A549 (cell line): Measurements from ENCODE around the gene PHF20. TPM values are rescaled to one million over a fixed set of nuclear protein-coding genes. Genes with fewer than 3 reads are reported as not detected.

Source experiments
- ATAC-seq, 2 experiments: fragments of 200-7000 bp in 1 of 2; fragments of >200 bp in 1 of 2; cut with Nextera tagmentation in 1 of 2; cut with Tn5 transposase in 1 of 2; 3 replicates each; pipeline versions ENCODE4 v1.8.0 to v1.9.1; 2018 to 2020; ENCODE audit warnings: mild to moderate bottlenecking in 1 of 2, moderate library complexity in 1 of 2
- CTCF ChIA-PET: fragments of 300-600 bp; sonication (Branson Sonifier 250); formaldehyde crosslinking; extraction: SDS; loops from one replicate; lab custom pipeline; 2021; ENCODE audit warnings: antibody characterized with exemption, inconsistent platforms; lab: Yijun Ruan, JAX
- POLR2A ChIA-PET: fragments of 350-600 bp; formaldehyde crosslinking; extraction: SDS; loops from one replicate; lab custom pipeline; 2021; ENCODE audit warnings: antibody characterized with exemption, inconsistent platforms; lab: Yijun Ruan, JAX
- DNase-seq, 2 experiments: peaks; one replicate each; pipeline versions ENCODE4 v3.0.0 to v3.0.0-alpha.2; 2011 to 2016; ENCODE audit warnings: low read depth in 1 of 2, low spot score in 1 of 2
- FAIRE-seq: peaks from 2 replicates; lab custom pipeline; 2011; peaks lifted over from hg19 to GRCh38; lab: Jason Lieb, UNC
- H3K27ac ChIP-seq, 2 experiments: fragments of >200 bp; sonication (Bioruptor Twin); formaldehyde crosslinking; 3 replicates each; pipeline ENCODE4 v1.5.1; 2016 to 2017
- H3K4me1 ChIP-seq: fragments of >200 bp; sonication (Bioruptor Twin); formaldehyde crosslinking; 3 replicates; pipeline ENCODE4 v1.6.1; 2016
- H3K4me2 ChIP-seq: fragments of >200 bp; sonication (Bioruptor Twin); formaldehyde crosslinking; 3 replicates; pipeline ENCODE4 v1.6.1; 2016
- H3K4me3 ChIP-seq: fragments of >200 bp; sonication (Bioruptor Twin); formaldehyde crosslinking; 3 replicates; pipeline ENCODE4 v1.5.1; 2016
- H3K9me3 ChIP-seq: fragments of >200 bp; sonication (Bioruptor Twin); formaldehyde crosslinking; 3 replicates; pipeline ENCODE4 v1.6.1; 2016
- CBX2 ChIP-seq: fragments of 200-600 bp; sonication (generic); IDR thresholded peaks from 2 replicates; pipeline ENCODE4 v1.6.1; 2016; ENCODE audit warnings: low read depth, mild to moderate bottlenecking, borderline replicate concordance
- CBX8 ChIP-seq: fragments of 200-600 bp; sonication (generic); IDR thresholded peaks from 2 replicates; pipeline ENCODE4 v1.6.1; 2016
- CHD2 ChIP-seq: fragments of 150-350 bp; IDR thresholded peaks from 2 replicates; pipeline ENCODE4 v1.6.1; 2014; ENCODE audit warnings: low read length; ENCODE audit not compliant: partially characterized antibody
- EHF ChIP-seq: fragments of 250-450 bp; sonication (Bioruptor Pico); IDR thresholded peaks from 2 replicates; pipeline ENCODE4 v1.5.0; 2020; ENCODE audit warnings: mild to moderate bottlenecking
- HOXB5 ChIP-seq: fragments of 250-450 bp; sonication (Bioruptor Pico); IDR thresholded peaks from 2 replicates; pipeline ENCODE4 v1.5.0; 2020; ENCODE audit warnings: mild to moderate bottlenecking, moderate library complexity
- KDM5A ChIP-seq: fragments of 200-600 bp; sonication (generic); IDR thresholded peaks from 2 replicates; pipeline ENCODE4 v1.6.1; 2016; ENCODE audit warnings: antibody characterized with exemption, mild to moderate bottlenecking
- RARB ChIP-seq: fragments of 250-450 bp; sonication (Bioruptor Pico); IDR thresholded peaks from 2 replicates; pipeline ENCODE4 v1.8.0; 2021; ENCODE audit warnings: mild to moderate bottlenecking, moderate library complexity
- TFCP2L1 ChIP-seq: fragments of 250-450 bp; sonication (Bioruptor Pico); IDR thresholded peaks from 2 replicates; pipeline ENCODE4 v1.5.0; 2021; ENCODE audit warnings: mild to moderate bottlenecking
- WGBS: methylation state at CpG from one replicate; pipeline ENCODE4 v1.1.6; 2017; ENCODE audit errors: missing lambda C conversion rate; 5-methylcytosine and 5-hydroxymethylcytosine counted together
- polyA plus RNA-seq, 4 experiments: library from polyadenylated mRNA; depleted of rRNA in 3 of 4; stranded (reverse); fragments of >200 nt; fragmentation: RNase III in 1 of 4; extraction: RNeasy Plus Mini Kit Qiagen cat#74134 plus additional on column Dnase treatment in 1 of 4; gene quantifications; 2 replicates in 3 of 4; 3 replicates in 1 of 4; pipeline ENCODE4 v1.2.3, GENCODE V29; 2011 to 2017
- TF ChIP-seq, protein P1 (sequence below): fragments of 250-450 bp; sonication (Bioruptor Pico); IDR thresholded peaks from 2 replicates; pipeline ENCODE4 v1.5.0; 2021; ENCODE audit warnings: mild to moderate bottlenecking, moderate library complexity, borderline replicate concordance
- TF ChIP-seq, protein P2 (sequence below): fragments of 200-600 bp; sonication (generic); IDR thresholded peaks from 2 replicates; pipeline ENCODE4 v1.6.1; 2016; ENCODE audit warnings: antibody characterized with exemption, mild to moderate bottlenecking, moderate library complexity

Gene PHF20
- polyA plus RNA-seq, 2 of the 4 experiments (the other 2 are of a cell fraction), result 24.0 to 32.8 TPM

DNA sequence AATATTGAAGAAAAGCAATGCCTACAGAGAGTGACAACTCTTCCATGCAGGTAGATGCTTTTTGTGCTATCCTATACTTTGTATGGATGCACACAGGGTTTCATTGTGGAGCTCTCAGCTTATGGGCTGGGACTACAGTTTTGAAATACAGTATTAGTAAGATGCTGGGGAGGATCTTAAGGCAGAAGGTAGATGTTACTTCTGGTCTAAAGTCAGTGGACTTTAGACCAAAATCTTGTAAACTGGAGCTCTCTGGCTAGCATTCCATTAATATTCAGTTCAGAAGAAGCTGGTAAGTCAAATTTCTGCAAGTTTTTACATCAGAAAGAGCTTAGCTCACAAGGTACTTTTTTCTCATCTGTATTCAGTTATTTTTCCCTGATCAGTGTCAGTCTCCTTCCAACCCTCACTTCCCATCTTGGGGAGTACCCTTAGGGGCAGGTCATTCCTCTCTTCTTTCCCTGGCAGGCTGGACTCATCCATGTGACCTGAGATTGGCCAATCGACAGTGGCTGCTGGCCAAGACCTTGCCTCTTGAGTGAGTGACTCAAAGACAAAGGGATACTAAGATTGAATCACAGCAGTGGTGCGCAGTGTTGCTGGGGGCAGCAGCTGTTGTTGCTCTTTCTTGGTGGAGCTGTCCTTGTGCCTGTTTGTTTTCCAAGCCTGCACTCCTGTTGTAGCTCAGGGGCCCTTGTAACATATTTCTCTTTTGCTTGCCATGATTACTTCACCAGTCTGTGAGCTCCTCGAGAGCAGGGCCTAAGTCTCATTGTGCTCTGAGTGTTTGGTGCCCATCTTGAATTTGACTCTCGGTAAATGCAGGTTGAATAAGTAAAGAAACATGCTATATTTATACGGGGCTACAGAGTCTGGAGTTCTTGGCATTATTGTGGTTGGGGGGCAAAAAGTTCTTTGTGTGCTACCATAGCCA is 2.8 kb upstream of the PHF20 start (continued):
- TF ChIP-seq, protein P1, sequence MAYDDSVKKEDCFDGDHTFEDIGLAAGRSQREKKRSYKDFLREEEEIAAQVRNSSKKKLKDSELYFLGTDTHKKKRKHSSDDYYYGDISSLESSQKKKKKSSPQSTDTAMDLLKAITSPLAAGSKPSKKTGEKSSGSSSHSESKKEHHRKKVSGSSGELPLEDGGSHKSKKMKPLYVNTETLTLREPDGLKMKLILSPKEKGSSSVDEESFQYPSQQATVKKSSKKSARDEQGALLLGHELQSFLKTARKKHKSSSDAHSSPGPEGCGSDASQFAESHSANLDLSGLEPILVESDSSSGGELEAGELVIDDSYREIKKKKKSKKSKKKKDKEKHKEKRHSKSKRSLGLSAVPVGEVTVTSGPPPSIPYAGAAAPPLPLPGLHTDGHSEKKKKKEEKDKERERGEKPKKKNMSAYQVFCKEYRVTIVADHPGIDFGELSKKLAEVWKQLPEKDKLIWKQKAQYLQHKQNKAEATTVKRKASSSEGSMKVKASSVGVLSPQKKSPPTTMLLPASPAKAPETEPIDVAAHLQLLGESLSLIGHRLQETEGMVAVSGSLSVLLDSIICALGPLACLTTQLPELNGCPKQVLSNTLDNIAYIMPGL, result no peak
- no peak for TF ChIP-seq TFCP2L1 (CRISPR knock-in tag)
- TF ChIP-seq CHD2, result no peak
- TF ChIP-seq CBX2, result no peak

DNA sequence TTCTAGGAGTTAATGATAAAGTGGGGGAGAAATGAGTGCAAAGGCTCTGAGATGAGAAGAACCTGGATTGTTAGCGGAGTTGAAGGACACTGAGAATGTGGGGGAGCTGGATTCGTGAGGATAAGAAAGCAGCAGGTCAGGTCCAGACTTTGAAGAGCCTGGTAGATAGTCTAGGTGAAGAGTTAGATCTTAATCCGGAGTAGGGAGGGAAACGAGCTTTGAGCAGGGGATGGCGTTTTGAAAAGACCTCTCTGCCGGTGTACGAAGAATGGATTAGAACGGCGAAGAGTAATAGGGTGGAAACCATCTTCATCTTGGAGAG is 487 bp upstream of the PHF20 start:
- no peak for ATAC-seq
- ChIA-PET POLR2A (interaction anchor here (0.6 to 5.5 kb wide), 8 partner anchors 20 to 316 kb away, joined by 3 to 97 read pairs (median 4); partner anchors contain the start of genes CEP250, RBM39, SCAND1 and SPAG4), CTCF (interaction anchor here (0.6 to 2.9 kb wide), 11 partner anchors 10 to 306 kb away, joined by 3 to 12 read pairs (median 3); partner anchors contain the start of genes CPNE1, RBM12 and RBM39)
- 82% methylated on average over 9 of the region's 9 CpGs for whole genome bisulfite sequencing
- peaks cover 36% of the 10 kb centered on the region for H3K4me1 ChIP-seq
- H3K9me3 ChIP-seq, result no peaks in the 10 kb centered on the region
- no peak for FAIRE-seq
- H3K4me2 ChIP-seq, result peak overlapping the region; percentile 85
- peak overlapping the region; percentile 92; a peak in 5 of 6 replicates for H3K27ac ChIP-seq
- TF ChIP-seq KDM5A (no peak), HOXB5 (CRISPR knock-in tag) (0 out of 2 replicates have a peak, but pooled peaks have one; percentile 47)
- no peak for DNase-seq
- peak overlapping the region; percentile 68; the same call in 1 of the 3 replicates for H3K4me3 ChIP-seq

DNA sequence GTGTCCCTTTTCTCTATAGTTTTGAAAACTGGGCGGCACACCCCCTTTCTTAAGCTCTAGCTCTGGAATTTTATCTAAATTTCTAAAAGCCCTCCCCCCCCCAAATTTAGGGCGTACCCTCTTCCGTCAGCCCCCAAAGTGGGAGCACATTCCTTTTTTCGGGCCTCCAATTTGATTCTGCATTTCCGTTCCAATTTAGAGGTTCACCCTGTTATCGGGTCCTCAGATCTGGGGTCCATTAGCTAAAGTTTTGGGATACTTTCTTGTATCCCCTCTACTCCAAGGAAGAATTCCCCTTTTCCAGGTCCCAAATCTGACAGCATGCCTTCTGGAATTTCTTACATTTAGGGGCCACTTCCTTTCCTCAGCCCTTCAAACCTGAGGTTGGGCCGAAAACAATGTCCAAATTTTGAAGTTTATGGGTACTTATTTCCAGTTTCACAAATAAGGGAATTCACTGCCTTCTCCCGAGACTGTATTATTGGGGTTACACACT is 796 bp downstream of the PHF20 start:
- Histone ChIP-seq H3K9me3 (no peaks in the 10 kb centered on the region), H3K4me3 (peak overlapping the region; percentile 68), H3K27ac (peak overlapping the region; percentile 92), H3K4me1 (peaks cover 42% of the 10 kb centered on the region), H3K4me2 (peak overlapping the region; percentile 85)
- FAIRE-seq, result no peak
- 14% methylated on average over 8 of the region's 8 CpGs for WGBS
- CTCF ChIA-PET, result interaction anchor here (1.1 to 2.7 kb wide), 3 partner anchors 9 to 111 kb away, joined by 4 to 12 read pairs (median 8); partner anchors contain the start of gene RBM39
- POLR2A ChIA-PET, result interaction anchor here (0.6 to 5.5 kb wide), 7 partner anchors 20 to 317 kb away, joined by 3 to 97 read pairs (median 6); partner anchors contain the start of genes CEP250, RBM39 and SCAND1
- no peak for ATAC-seq
- no peak for DNase-seq
- TF ChIP-seq CBX2 (no peak), RARB (CRISPR knock-in tag) (0 out of 2 replicates have a peak, but pooled peaks have one; percentile 11)

DNA sequence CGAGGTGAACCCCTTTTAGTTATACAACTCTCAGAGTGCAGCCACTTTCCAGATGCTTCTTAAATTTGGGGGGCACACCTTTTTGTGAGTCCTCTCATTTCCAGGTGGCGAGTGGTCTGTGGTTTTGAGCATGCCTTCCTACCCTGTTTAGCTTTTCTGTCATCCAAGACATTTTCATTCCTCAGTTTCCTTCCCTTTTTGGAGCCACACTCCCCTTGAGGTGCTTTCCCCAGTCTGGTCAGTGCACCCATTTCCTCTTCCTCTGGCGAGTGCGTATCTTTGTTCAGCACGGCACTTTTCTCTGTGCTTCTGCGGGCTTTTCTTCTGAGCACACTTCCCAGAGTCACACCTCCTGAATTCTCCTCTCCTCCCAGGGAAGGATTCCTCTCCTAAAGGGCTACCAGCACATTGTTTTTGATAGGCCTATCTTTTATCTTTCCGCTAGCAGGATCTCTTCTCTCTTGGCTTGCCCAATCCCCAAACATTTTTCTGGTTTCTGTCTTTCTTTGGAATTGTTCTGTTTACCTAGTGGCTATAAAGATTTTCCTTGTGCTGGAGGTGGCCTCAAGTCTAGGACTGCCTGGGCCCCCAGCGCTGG is 1.4 kb downstream of the PHF20 start:
- FAIRE-seq (no peak), ATAC-seq (no peak), DNase-seq (peak in 1 of 2 experiments; percentile 12)
- ChIA-PET POLR2A (interaction anchor here (0.7 to 5.5 kb wide), 2 partner anchors 20 to 31 kb away, joined by 4 to 97 read pairs; partner anchors contain the start of gene RBM39), CTCF (interaction anchor here (1.7 to 2.7 kb wide), 2 partner anchors 31 to 111 kb away, joined by 8 to 12 read pairs; partner anchors contain the start of gene RBM39)
- Histone ChIP-seq H3K4me2 (peak overlapping the region; percentile 85), H3K9me3 (no peaks in the 10 kb centered on the region), H3K4me3 (peak overlapping the region; percentile 68), H3K27ac (peak overlapping the region; percentile 92; a peak in 5 of 6 replicates), H3K4me1 (peaks cover 38% of the 10 kb centered on the region)
- TF ChIP-seq CBX8, result no peak
- no peak for TF ChIP-seq EHF (CRISPR knock-in tag)
- WGBS, result 53% methylated on average over 8 of the region's 8 CpGs

DNA sequence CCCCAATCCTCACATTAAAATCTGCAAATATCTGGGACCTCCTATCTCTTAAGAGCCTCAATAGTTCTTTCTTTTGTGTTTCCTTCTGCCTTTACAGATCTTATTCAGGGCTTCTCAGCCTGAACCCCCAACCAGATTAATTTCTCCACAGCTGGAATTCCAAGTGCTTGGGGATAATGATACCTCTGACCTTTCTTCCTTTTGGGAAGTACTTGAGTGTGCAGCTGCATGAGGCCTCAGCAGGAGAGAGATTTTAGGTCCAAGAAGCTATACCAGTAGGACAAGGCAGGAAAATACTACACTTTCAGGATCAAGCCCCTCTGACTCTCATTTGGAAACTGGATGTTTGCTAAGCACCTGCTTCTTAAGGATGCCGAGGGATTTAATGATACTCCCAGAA is 2.6 kb downstream of the PHF20 start:
- FAIRE-seq, result no peak

More for the DNA sequence above, 2.6 kb downstream of the PHF20 start:
- Histone ChIP-seq H3K4me2 (no peak overlapping the region), H3K9me3 (no peaks in the 10 kb centered on the region), H3K4me1 (peaks cover 27% of the 10 kb centered on the region), H3K4me3 (no peak overlapping the region), H3K27ac (no peak overlapping the region)
- 100% methylated on average over 1 of the region's 1 CpG for WGBS
- POLR2A ChIA-PET, result no interaction called here
- TF ChIP-seq, protein P2, sequence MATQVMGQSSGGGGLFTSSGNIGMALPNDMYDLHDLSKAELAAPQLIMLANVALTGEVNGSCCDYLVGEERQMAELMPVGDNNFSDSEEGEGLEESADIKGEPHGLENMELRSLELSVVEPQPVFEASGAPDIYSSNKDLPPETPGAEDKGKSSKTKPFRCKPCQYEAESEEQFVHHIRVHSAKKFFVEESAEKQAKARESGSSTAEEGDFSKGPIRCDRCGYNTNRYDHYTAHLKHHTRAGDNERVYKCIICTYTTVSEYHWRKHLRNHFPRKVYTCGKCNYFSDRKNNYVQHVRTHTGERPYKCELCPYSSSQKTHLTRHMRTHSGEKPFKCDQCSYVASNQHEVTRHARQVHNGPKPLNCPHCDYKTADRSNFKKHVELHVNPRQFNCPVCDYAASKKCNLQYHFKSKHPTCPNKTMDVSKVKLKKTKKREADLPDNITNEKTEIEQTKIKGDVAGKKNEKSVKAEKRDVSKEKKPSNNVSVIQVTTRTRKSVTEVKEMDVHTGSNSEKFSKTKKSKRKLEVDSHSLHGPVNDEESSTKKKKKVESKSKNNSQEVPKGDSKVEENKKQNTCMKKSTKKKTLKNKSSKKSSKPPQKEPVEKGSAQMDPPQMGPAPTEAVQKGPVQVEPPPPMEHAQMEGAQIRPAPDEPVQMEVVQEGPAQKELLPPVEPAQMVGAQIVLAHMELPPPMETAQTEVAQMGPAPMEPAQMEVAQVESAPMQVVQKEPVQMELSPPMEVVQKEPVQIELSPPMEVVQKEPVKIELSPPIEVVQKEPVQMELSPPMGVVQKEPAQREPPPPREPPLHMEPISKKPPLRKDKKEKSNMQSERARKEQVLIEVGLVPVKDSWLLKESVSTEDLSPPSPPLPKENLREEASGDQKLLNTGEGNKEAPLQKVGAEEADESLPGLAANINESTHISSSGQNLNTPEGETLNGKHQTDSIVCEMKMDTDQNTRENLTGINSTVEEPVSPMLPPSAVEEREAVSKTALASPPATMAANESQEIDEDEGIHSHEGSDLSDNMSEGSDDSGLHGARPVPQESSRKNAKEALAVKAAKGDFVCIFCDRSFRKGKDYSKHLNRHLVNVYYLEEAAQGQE, result no peak
- CTCF ChIA-PET, result interaction anchor here (1.5 kb wide), 1 partner anchor 12 kb away, joined by 4 read pairs; no protein-coding TSS in a partner anchor
- ATAC-seq (no peak), DNase-seq (no peak)
